NCI-H748 (cell line): ENCODE data around the gene PRPF8.
"Not testable (repeated sequence)": the region's sequence is repeated elsewhere in the genome, so short reads cannot be mapped to it uniquely, and the experiment has no call there.

Experiments
- DNase-seq: peaks from one replicate; lab custom pipeline; 2025; ENCODE audit not compliant: unreplicated experiment; lab: John Stamatoyannopoulos, UW

The PRPF8 gene

GRCh38 chr17:1716912-1717695 lies 32.4 kb upstream of the PRPF8 start:
- peak; percentile 99 for DNase-seq

- DNase-seq = peak; percentile 100
Observed at GRCh38 chr17:1716076-1716911, 31.6 kb upstream of the PRPF8 start.

GRCh38 chr17:1715803-1716075 lies 31.1 kb upstream of the PRPF8 start:
- DNase-seq = no peak

- no peak for DNase-seq
Observed at GRCh38 chr17:1714980-1715802, 30.5 kb upstream of the PRPF8 start.

GRCh38 chr17:1714427-1714979 lies 29.8 kb upstream of the PRPF8 start:
- peak; percentile 36 for DNase-seq

GRCh38 chr17:1713878-1714426 lies 29.3 kb upstream of the PRPF8 start:
- peak; percentile 81 for DNase-seq

GRCh38 chr17:1713160-1713877 lies 28.7 kb upstream of the PRPF8 start:
- no peak for DNase-seq

- no peak for DNase-seq
Observed at GRCh38 chr17:1712271-1712670, 27.6 kb upstream of the PRPF8 start.

GRCh38 chr17:1711804-1712203 lies 27.1 kb upstream of the PRPF8 start:
- DNase-seq = no peak

GRCh38 chr17:1710807-1711553 lies 26.3 kb upstream of the PRPF8 start:
- DNase-seq = no peak

GRCh38 chr17:1709971-1710806 lies 25.5 kb upstream of the PRPF8 start, which contains the start of gene TLCD2:
Gene TLCD2 (minus strand): TSS chr17:1710377. CDS start chr17:1710242, 135 bp downstream.
- DNase-seq = peak; percentile 70

- no peak for DNase-seq
Observed at GRCh38 chr17:1709403-1709951, 24.8 kb upstream of the PRPF8 start.

GRCh38 chr17:1708791-1709346 lies 24.2 kb upstream of the PRPF8 start:
- DNase-seq = not testable (repeated sequence)

GRCh38 chr17:1707107-1707506 lies 22.4 kb upstream of the PRPF8 start:
- DNase-seq = no peak

GRCh38 chr17:1705004-1705403 lies 20.3 kb upstream of the PRPF8 start:
- no peak for DNase-seq

GRCh38 chr17:1703063-1703462 lies 18.4 kb upstream of the PRPF8 start:
- DNase-seq = no peak

- DNase-seq = not testable (repeated sequence)
Observed at GRCh38 chr17:1699891-1700290, 15.2 kb upstream of the PRPF8 start.

GRCh38 chr17:1697681-1698080 lies 13.0 kb upstream of the PRPF8 start:
- DNase-seq = no peak
